Upper lobe of left lung (tissue), 6 donors: Measurements from ENCODE around the gene PI4KB. TPM values are rescaled to one million over a fixed set of nuclear protein-coding genes. Genes with fewer than 3 reads are reported as not detected.

Source experiments
- ATAC-seq, 2 donors: fragments of 200-7000 bp; cut with Tn5 transposase; one replicate each; pipeline ENCODE4 v1.9.1; 2022; ENCODE audit warnings: mild to moderate bottlenecking in 2 of 2, moderate library complexity in 2 of 2; ENCODE audit not compliant: low FRiP score in 2 of 2
- DNase-seq, 2 donors: peaks; one replicate each; pipeline ENCODE4 v3.0.0-alpha.2; 2019 to 2020
- H3K27ac ChIP-seq, 4 donors: fragments of 200-600 bp; sonication (generic); one replicate each; pipeline ENCODE4 v1.5.1; 2016 to 2019
- H3K27me3 ChIP-seq, 4 donors: fragments of 200-600 bp; sonication (generic); one replicate each; pipeline ENCODE4 v1.5.1; 2017 to 2019
- H3K36me3 ChIP-seq, 4 donors: fragments of 200-600 bp; sonication (generic); one replicate each; pipeline ENCODE4 v1.5.1; 2016 to 2019
- H3K4me1 ChIP-seq, 4 donors: fragments of 200-600 bp; sonication (generic); one replicate each; pipeline ENCODE4 v1.5.1; 2018 to 2019
- H3K4me3 ChIP-seq, 4 donors: fragments of 200-600 bp; sonication (generic); one replicate each; pipeline ENCODE4 v1.5.1; 2017 to 2019; ENCODE audit warnings: mild to moderate bottlenecking in 2 of 4, moderate library complexity in 1 of 4
- H3K9me3 ChIP-seq, 4 donors: fragments of 200-600 bp; sonication (generic); one replicate each; pipeline ENCODE4 v1.5.1; 2018 to 2019
- EP300 ChIP-seq, 4 donors: sonication (generic); formaldehyde crosslinking; IDR thresholded peaks; one replicate each; pipeline ENCODE4 v1.5.1; 2017; ENCODE audit warnings: antibody characterized with exemption in 4 of 4, control low read depth in 2 of 4
- POLR2A ChIP-seq, 4 donors: fragments of 450-650 bp; IDR thresholded peaks; one replicate each; pipeline ENCODE4 v1.5.1; 2016 to 2017; ENCODE audit warnings: antibody characterized with exemption in 4 of 4, mild to moderate bottlenecking in 2 of 4
- POLR2AphosphoS5 ChIP-seq, 2 donors: sonication (generic); formaldehyde crosslinking; IDR thresholded peaks; one replicate each; pipeline ENCODE4 v1.5.1; 2017; ENCODE audit warnings: antibody characterized with exemption in 2 of 2
- WGBS, 2 donors: methylation state at CpG; one replicate each; pipeline ENCODE4 v1.1.5; 2017 to 2018; 5-methylcytosine and 5-hydroxymethylcytosine counted together
- total RNA-seq, 6 donors: library from RNA; depleted of rRNA in 4 of 6; stranded (reverse); fragments of >200 nt in 4 of 6; gene quantifications; one replicate each; pipeline versions ENCODE4 v1.1.0 to v1.2.1, GENCODE V29; 2016 to 2021
- TF ChIP-seq, protein P1 (sequence below), 6 experiments: fragments of 450-650 bp in 4 of 6; fragments of 200-600 bp in 2 of 6; sonication (generic) in 2 of 6; IDR thresholded peaks; one replicate each; pipeline ENCODE4 v1.5.1; 2016 to 2019; ENCODE audit warnings: antibody characterized with exemption in 6 of 6
- donor health status: DM: no; HTN: no; CAD: no; lungs with moderate emphysema.
- donor health status: DM: no; HTN: yes; CAD: no; lungs with severe emphysema.

PI4KB gene
- total RNA-seq, 6 donors from 2014 or later = 41.3 to 127 (median 64.0) TPM

DNA sequence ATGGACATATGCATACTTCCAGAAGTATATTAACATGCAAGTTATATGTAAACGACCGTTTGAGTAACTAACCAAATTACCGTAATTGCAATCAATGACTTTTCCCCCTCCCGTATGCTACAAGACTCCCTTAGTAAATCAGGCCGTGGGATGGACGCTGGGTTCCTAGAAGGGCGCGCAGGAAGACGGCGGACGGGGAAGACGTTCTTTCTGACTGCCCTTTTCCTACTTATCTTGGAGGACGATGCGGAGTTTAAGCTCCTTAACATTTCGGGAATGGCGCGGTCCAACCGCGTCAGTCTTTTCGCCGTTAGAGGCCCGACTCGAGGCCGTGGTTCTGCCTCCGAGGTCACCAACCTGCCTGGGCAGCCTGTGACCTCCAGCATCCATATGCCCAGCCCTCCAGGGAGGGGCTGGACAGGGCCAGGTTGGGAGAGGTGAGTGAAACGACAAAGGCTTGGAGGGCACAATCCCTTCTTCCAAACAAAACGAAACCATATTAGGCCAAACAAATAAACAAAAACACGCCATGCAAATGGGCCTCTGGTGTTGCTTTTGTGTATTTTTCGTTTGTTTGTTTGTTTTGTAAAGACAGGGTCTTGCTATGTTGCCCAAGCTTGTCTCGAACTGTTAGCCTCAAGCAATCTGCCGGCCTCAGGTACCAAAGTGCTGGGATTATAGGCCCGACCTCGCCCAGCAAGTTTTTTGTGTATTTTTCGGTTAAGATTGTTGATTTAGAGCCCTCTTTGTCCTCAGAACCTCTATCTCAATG is 873 bp upstream of the PI4KB start:
- no peaks in the 10 kb centered on the region for H3K27me3 ChIP-seq
- peak overlapping the region; percentile 45 to 78 (median 76) for H3K4me3 ChIP-seq
- H3K27ac ChIP-seq = peak overlapping the region; percentile 93 to 95 (median 94)
- TF ChIP-seq, protein P1, sequence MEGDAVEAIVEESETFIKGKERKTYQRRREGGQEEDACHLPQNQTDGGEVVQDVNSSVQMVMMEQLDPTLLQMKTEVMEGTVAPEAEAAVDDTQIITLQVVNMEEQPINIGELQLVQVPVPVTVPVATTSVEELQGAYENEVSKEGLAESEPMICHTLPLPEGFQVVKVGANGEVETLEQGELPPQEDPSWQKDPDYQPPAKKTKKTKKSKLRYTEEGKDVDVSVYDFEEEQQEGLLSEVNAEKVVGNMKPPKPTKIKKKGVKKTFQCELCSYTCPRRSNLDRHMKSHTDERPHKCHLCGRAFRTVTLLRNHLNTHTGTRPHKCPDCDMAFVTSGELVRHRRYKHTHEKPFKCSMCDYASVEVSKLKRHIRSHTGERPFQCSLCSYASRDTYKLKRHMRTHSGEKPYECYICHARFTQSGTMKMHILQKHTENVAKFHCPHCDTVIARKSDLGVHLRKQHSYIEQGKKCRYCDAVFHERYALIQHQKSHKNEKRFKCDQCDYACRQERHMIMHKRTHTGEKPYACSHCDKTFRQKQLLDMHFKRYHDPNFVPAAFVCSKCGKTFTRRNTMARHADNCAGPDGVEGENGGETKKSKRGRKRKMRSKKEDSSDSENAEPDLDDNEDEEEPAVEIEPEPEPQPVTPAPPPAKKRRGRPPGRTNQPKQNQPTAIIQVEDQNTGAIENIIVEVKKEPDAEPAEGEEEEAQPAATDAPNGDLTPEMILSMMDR (IDR thresholded peaks at IDR 0.05) = no peak
- TF ChIP-seq EP300 (IDR thresholded peaks at IDR 0.05) (no peak), POLR2AphosphoS5 (IDR thresholded peaks at IDR 0.05) (no peak), POLR2A (IDR thresholded peaks at IDR 0.05) (no peak)
- peaks cover 23 to 47% (median 25%) of the 10 kb centered on the region in 4 donors for H3K4me1 ChIP-seq
- H3K36me3 ChIP-seq = peaks cover 0 to 20% (median 9%) of the 10 kb centered on the region in 4 donors
- H3K9me3 ChIP-seq = no peaks in the 10 kb centered on the region
- peak in 1 of 2 donors; percentile 42 for ATAC-seq
- 20 to 21% methylated on average over 34 of the region's 34 CpGs for WGBS, 2 donors
- DNase-seq = peak in 1 of 2 donors; percentile 22

DNA sequence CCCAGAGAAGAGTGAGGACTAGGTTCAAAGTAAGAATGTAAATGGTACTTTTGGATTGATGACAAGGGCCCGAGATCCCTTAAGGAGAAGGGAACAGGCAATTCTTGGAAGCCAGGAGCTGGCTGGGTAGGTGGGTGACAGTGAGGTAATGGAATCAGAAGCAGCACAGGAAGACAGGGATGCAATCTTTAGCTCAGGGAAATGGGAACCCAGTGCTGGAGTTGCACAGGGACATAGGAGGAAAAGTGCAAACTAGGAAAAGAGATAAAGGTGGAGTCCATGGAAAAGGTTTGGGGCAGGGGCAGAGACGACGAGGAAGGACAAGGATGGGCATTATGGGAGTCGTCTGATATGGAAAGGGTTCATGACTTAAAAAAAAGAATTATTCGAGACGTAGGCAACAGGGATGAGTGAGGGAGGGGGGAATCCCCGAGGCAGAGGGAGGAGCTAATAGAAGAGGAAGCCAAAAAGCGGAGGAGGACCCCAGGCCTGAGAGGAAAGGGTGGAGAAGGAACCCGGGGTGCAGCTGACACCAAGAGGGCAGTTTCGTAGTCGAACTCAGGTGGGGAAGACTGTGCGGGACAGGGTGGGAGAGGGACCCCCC is 495 bp downstream of the PI4KB start:
- H3K27me3 ChIP-seq = no peaks in the 10 kb centered on the region
- no peaks in the 10 kb centered on the region for H3K9me3 ChIP-seq
- peaks cover 23 to 48% (median 25%) of the 10 kb centered on the region in 4 donors for H3K4me1 ChIP-seq
- DNase-seq = peak in 1 of 2 donors; percentile 68
- H3K27ac ChIP-seq = peak overlapping the region; percentile 93 to 95 (median 94)
- WGBS, 2 donors = 1 to 3% methylated on average over 12 of the region's 12 CpGs
- H3K36me3 ChIP-seq = peaks cover 0 to 34% (median 15%) of the 10 kb centered on the region in 4 donors
- no peak for TF ChIP-seq POLR2AphosphoS5 (IDR thresholded peaks at IDR 0.05)
- no peak for TF ChIP-seq EP300 (IDR thresholded peaks at IDR 0.05)
- TF ChIP-seq, protein P1 (IDR thresholded peaks at IDR 0.05) = no peak
- TF ChIP-seq POLR2A (IDR thresholded peaks at IDR 0.05) = no peak
- peak overlapping the region; percentile 62 to 78 (median 76) for H3K4me3 ChIP-seq
- peak; percentile 63 to 90 for ATAC-seq

DNA sequence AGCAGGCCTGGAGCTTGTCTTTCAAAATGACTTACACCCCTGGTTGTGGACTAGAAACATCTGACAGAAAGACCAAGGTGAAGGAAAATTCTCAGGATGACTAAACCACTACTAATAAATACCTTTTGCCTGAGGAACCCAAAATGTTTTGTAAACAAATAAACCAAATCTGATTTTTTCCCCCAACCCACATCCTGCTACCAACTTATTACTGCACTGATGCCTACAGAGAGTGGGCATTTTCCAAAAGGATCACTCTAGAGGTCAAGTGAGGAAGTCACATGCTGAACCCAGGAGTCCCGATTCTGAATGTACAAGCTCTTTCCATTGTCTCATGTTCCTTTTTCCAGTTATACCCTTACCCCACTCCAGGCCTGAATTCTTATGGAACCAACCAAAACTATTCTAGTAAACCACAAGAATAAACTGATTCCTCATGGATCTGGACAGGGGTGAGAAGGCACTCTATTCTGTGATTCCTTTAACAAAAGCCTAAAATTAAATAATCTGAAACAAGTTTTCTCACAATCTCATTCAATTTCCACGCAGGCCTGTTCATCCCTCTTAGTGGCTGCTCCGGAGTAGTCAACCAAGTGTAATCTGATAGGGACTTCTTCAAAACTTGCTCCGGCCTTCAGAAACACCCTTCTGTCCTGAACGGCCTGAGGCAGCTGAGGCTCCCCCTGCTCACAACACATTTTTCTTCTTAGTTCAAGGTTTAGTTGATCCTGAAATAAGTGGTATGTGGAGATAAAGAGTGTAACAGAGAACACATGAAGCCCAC is 1.4 kb downstream of the PI4KB start:
- peak overlapping the region in 3 of 4 donors; percentile 93 to 95 (median 94) for H3K27ac ChIP-seq

DNA sequence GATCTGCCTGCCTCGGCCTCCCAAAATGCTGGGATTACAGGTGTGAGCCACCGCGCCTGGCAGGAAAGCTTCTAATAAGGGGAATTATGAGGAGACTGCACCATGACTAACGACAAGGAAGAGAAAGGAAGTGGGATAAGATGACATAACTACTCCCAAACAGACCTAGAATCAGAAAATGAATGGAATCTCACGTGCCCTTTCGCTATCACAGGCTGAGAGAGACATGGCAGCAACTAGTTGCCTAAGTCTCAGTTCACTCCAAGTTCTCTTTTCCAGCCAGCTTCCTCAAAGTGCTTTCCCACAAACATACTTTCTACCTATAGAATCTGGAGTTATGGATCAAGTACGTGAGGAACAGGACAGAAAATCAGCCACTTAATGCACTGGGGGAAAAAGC is 2.0 kb downstream of the PI4KB start:
- no peaks in the 10 kb centered on the region for H3K9me3 ChIP-seq
- H3K36me3 ChIP-seq = peaks cover 0 to 47% (median 21%) of the 10 kb centered on the region in 4 donors
- H3K27me3 ChIP-seq = no peaks in the 10 kb centered on the region
- H3K4me3 ChIP-seq = peak overlapping the region in 1 of 4 donors; percentile 77
- WGBS, 2 donors = 78 to 80% methylated on average over 7 of the region's 7 CpGs
- TF ChIP-seq EP300 (IDR thresholded peaks at IDR 0.05) (no peak), POLR2A (IDR thresholded peaks at IDR 0.05) (no peak), POLR2AphosphoS5 (IDR thresholded peaks at IDR 0.05) (no peak)
- TF ChIP-seq, protein P1 (IDR thresholded peaks at IDR 0.05) = no peak
- H3K4me1 ChIP-seq = peaks cover 23 to 48% (median 25%) of the 10 kb centered on the region in 4 donors
- no peak for ATAC-seq
- no peak for DNase-seq
- H3K27ac ChIP-seq = peak overlapping the region in 3 of 4 donors; percentile 6 to 95 (median 93)

More for the DNA sequence above, 1.4 kb downstream of the PI4KB start:
- Histone ChIP-seq H3K36me3 (peaks cover 0 to 42% (median 18%) of the 10 kb centered on the region in 4 donors), H3K9me3 (no peaks in the 10 kb centered on the region), H3K4me1 (peaks cover 23 to 48% (median 25%) of the 10 kb centered on the region in 4 donors), H3K27me3 (no peaks in the 10 kb centered on the region), H3K4me3 (peak overlapping the region in 3 of 4 donors; percentile 75 to 78 (median 77))
- ATAC-seq (no peak), DNase-seq (no peak)
- 34 to 47% methylated on average over 5 of the region's 5 CpGs for WGBS, 2 donors
- TF ChIP-seq POLR2AphosphoS5 (IDR thresholded peaks at IDR 0.05) = no peak
- TF ChIP-seq, protein P1 (IDR thresholded peaks at IDR 0.05) = no peak
- no peak for TF ChIP-seq EP300 (IDR thresholded peaks at IDR 0.05)
- TF ChIP-seq POLR2A (IDR thresholded peaks at IDR 0.05) = no peak
